GM12875 (cell line): ENCODE results near the gene TMEM143.
"Not testable (repeated sequence)": the region's sequence is repeated elsewhere in the genome, so short reads cannot be mapped to it uniquely, and the experiment has no call there.

Source experiments
- H3K4me3 ChIP-seq: one replicate; pipeline ENCODE4 v1.5.1; 2011; ENCODE audit warnings: low read depth, low read length, control low read depth
- TF ChIP-seq, protein P1 (sequence below): IDR thresholded peaks from 2 replicates; pipeline ENCODE4 v1.5.1; 2011; ENCODE audit warnings: low read depth, mild to moderate bottlenecking, control low read depth, inconsistent platforms, low read length, moderate library complexity, borderline replicate concordance; ENCODE audit not compliant: insufficient read depth

TMEM143 gene

GRCh38 chr19:48378194-48378570 is 14.4 kb upstream of the TMEM143 start:
- no peak overlapping the region for H3K4me3 ChIP-seq

DNA sequence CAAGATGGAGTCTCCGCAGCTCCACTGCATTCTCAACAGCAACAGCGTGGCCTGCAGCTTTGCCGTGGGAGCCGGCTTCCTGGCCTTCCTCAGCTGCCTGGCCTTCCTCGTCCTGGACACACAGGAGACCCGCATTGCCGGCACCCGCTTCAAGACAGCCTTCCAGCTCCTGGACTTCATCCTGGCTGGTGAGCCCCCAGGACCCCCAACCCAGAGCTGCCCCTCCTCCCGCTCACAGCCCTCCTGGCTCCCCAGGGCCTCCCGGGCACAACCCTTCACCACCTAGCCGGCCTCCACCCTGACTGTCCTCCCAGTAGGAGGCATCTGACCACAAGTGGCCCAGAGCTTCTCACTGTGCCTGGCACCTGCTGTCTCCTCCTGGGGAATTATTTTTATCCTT is 9.8 kb upstream of the TMEM143 start:
- TF ChIP-seq, protein P1, sequence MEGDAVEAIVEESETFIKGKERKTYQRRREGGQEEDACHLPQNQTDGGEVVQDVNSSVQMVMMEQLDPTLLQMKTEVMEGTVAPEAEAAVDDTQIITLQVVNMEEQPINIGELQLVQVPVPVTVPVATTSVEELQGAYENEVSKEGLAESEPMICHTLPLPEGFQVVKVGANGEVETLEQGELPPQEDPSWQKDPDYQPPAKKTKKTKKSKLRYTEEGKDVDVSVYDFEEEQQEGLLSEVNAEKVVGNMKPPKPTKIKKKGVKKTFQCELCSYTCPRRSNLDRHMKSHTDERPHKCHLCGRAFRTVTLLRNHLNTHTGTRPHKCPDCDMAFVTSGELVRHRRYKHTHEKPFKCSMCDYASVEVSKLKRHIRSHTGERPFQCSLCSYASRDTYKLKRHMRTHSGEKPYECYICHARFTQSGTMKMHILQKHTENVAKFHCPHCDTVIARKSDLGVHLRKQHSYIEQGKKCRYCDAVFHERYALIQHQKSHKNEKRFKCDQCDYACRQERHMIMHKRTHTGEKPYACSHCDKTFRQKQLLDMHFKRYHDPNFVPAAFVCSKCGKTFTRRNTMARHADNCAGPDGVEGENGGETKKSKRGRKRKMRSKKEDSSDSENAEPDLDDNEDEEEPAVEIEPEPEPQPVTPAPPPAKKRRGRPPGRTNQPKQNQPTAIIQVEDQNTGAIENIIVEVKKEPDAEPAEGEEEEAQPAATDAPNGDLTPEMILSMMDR, result no peak
- no peak overlapping the region for H3K4me3 ChIP-seq

More at GRCh38 chr19:48378194-48378570, 14.4 kb upstream of the TMEM143 start:
- TF ChIP-seq, protein P1, result no peak

- no peak overlapping the region for H3K4me3 ChIP-seq
These were observed 9.2 kb upstream of the TMEM143 start for GRCh38 chr19:48372904-48373303.

DNA sequence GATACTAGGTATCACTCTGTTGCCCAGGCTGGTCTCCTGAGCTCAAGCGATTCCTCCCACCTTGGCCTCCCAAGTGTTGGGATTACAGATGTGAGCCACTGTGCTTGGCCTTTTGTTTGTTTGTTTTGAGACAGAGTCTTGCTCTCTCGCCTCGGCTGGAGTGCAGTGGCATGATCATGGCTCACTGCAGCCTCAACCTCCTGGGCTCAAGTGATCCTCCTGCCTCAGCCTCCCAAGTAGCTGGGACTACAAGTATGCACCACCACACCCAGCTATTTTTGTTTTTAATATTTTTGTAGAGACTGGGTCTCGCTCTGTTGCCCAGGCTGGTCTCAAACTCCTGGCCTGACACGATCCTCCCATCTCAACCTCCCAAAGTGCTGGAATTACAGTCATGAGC is 8.0 kb upstream of the TMEM143 start:
- H3K4me3 ChIP-seq, result not testable (repeated sequence)

More at GRCh38 chr19:48372904-48373303, 9.2 kb upstream of the TMEM143 start:
- TF ChIP-seq, protein P1, result no peak

- H3K4me3 ChIP-seq, result no peak overlapping the region
- TF ChIP-seq, protein P1, result no peak
These were observed 7.6 kb upstream of the TMEM143 start for GRCh38 chr19:48371367-48371766.

GRCh38 chr19:48370955-48371354 is 7.2 kb upstream of the TMEM143 start:
- H3K4me3 ChIP-seq, result no peak overlapping the region
- TF ChIP-seq, protein P1, result no peak

DNA sequence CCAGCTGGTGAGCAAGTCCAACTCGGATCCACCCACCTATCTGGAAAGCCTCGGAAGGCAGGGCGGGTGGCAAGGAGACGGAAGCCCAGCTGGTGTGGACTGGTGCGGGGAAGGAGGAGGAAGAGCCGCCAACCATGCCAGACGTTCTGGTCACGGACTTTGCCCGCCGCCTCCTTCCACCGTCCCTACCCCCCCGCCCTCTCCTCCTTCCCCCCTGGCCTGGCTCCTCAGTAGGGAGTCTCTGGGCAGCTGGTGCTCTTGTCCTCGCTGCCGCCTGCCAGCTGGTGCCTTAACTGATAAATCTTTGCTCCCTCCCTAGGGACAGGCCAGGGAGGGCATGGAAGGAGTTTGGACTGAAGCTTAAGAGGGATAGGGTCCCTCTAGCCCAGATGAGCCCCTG is 5.2 kb upstream of the TMEM143 start:
- TF ChIP-seq, protein P1, result no peak

GRCh38 chr19:48367855-48368254 is 4.1 kb upstream of the TMEM143 start:
- H3K4me3 ChIP-seq, result no peak overlapping the region
- TF ChIP-seq, protein P1, result no peak

More for the DNA sequence above, 5.2 kb upstream of the TMEM143 start:
- no peak overlapping the region for H3K4me3 ChIP-seq
